GM13977 (cell line): Measurements from ENCODE around the gene SNAPC1.

Experiments
- DNase-seq: peaks from one replicate; pipeline ENCODE4 v3.0.0; 2012; ENCODE audit warnings: low spot score
- CTCF ChIP-seq: IDR thresholded peaks from 2 replicates; pipeline ENCODE4 v1.5.1; 2012; ENCODE audit warnings: mild to moderate bottlenecking, control low read depth; ENCODE audit not compliant: insufficient read depth; ENCODE audit errors: extremely low read depth, missing control alignments
- in situ Hi-C: fragments of 300-500 bp; cut with MboI; formaldehyde crosslinking; loops from one replicate; pipeline ENCODE4 v1.12.0; 2022; ENCODE audit warnings: low sequenced_read_pairs, low pct_unique_long_range_greater_than_20kb, mixed read lengths, inconsistent platforms; ENCODE audit not compliant: unreplicated experiment

The SNAPC1 gene

GRCh38 chr14:61797309-61797708 is 35.1 kb downstream of the SNAPC1 start:
- in situ Hi-C loops: no loop called here
- no peak for DNase-seq
- no peak for TF ChIP-seq CTCF

- in situ Hi-C loops: no loop called here
- no peak for TF ChIP-seq CTCF
- no peak for DNase-seq
Observed at GRCh38 chr14:61802010-61802568, 39.9 kb downstream of the SNAPC1 start.

- in situ Hi-C loops: no loop called here
- no peak for TF ChIP-seq CTCF
- DNase-seq: no peak
Observed at GRCh38 chr14:61803755-61804154, 41.5 kb downstream of the SNAPC1 start.

GRCh38 chr14:61805451-61805850 is 43.2 kb downstream of the SNAPC1 start:
- TF ChIP-seq CTCF: no peak
- in situ Hi-C loops: no loop called here
- no peak for DNase-seq

- DNase-seq: no peak
- in situ Hi-C loops: no loop called here
- TF ChIP-seq CTCF: no peak
Observed at GRCh38 chr14:61811882-61812346, 49.7 kb downstream of the SNAPC1 start.

GRCh38 chr14:61812347-61813095 is 50.3 kb downstream of the SNAPC1 start, which contains the start of gene SYT16:
TSS of gene SYT16 (plus strand) at chr14:61812703.
- in situ Hi-C loops: no loop called here
- no peak for TF ChIP-seq CTCF
- DNase-seq: peak; percentile 44
